Measurements from ENCODE around the gene PLXNA2. TPM values are rescaled to one million over a fixed set of nuclear protein-coding genes. Genes with fewer than 3 reads are reported as not detected.

The PLXNA2 gene
- total RNA-seq, 4 donors from 2014 or later: 17.2 to 29.7 (median 24.6) TPM

DNA sequence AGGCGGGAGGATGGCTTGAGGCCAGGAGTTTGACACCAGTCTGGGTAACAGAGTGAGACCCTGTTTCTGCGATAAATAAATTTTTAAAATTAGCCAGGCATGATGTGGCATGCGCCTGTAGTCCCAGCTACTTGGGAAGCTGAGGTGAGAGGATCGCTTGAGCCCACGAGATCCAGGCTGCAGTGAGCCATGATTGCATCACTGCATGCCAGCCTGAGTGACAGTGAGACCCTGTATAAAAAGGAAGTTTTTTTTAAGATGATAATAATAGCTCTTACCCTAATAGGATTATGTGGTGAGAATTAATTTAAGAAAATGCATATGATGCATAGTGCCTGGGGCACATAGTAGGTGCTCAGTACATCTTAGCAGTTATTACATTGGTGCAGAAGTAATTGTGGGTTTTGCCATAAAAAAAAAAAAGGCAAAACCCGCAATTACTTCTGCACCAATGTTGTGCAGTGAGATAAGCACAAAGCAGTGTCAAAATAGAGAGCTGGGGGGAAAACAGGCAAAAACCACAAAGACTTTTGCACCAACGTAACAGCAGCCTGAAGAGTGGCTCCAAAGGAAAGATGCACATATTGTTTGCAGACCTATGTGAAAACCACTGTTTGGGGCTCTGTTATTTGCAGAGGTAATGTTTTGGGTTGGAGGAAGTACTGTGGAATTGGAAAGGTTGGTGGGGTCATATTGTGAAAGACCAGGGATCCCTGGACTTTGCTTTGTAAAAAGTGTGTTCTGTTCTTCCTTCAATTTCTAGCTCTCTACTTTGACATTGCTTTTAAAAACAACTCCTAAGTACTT lies 72.4 kb downstream of the PLXNA2 start:
- peaks cover 0 to 17% (median 0%) of the 10 kb centered on the region in 4 donors for H3K4me1 ChIP-seq
- H3K27ac ChIP-seq: no peak overlapping the region
- TF ChIP-seq EP300 (IDR thresholded peaks at IDR 0.05): no peak
- no peak for TF ChIP-seq POLR2A (IDR thresholded peaks at IDR 0.05)
- TF ChIP-seq, protein P1, sequence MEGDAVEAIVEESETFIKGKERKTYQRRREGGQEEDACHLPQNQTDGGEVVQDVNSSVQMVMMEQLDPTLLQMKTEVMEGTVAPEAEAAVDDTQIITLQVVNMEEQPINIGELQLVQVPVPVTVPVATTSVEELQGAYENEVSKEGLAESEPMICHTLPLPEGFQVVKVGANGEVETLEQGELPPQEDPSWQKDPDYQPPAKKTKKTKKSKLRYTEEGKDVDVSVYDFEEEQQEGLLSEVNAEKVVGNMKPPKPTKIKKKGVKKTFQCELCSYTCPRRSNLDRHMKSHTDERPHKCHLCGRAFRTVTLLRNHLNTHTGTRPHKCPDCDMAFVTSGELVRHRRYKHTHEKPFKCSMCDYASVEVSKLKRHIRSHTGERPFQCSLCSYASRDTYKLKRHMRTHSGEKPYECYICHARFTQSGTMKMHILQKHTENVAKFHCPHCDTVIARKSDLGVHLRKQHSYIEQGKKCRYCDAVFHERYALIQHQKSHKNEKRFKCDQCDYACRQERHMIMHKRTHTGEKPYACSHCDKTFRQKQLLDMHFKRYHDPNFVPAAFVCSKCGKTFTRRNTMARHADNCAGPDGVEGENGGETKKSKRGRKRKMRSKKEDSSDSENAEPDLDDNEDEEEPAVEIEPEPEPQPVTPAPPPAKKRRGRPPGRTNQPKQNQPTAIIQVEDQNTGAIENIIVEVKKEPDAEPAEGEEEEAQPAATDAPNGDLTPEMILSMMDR (IDR thresholded peaks at IDR 0.05): no peak

DNA sequence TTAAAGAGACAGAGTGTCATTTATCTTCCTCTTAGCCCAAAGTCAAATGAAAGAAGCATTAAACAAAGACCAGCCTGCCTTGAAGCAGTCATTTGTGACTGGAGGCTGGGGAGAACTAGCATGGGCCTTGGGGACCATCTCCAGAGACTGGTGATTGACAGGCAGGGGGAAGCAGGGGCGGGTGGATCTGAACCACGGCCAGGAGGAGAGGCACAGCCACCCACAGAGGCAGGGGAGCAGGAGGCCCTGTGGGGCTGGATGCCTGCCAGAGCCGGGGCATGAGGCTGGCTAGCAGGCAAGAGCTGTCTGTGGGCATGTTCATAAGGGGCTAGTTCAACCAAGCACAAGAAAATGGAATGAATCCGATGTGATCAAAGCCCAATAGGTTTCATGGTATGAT lies 73.9 kb downstream of the PLXNA2 start:
- Histone ChIP-seq H3K4me1 (peaks cover 0 to 19% (median 0%) of the 10 kb centered on the region in 4 donors), H3K36me3 (no peaks in the 10 kb centered on the region), H3K27me3 (no peaks in the 10 kb centered on the region), H3K4me3 (no peak overlapping the region), H3K27ac (no peak overlapping the region), H3K9me3 (no peaks in the 10 kb centered on the region)
- 28 to 31% methylated on average over 4 of the region's 4 CpGs for whole genome bisulfite sequencing, 2 donors
- TF ChIP-seq POLR2A (IDR thresholded peaks at IDR 0.05) (no peak), EP300 (IDR thresholded peaks at IDR 0.05) (no peak)
- TF ChIP-seq, protein P1 (IDR thresholded peaks at IDR 0.05): no peak
- DNase-seq (ENCODE audit: low spot score in 2 of 2): no peak

More for the DNA sequence above, 72.4 kb downstream of the PLXNA2 start:
- Histone ChIP-seq H3K36me3 (no peaks in the 10 kb centered on the region), H3K9me3 (no peaks in the 10 kb centered on the region), H3K27me3 (no peaks in the 10 kb centered on the region), H3K4me3 (no peak overlapping the region)
- WGBS, 2 donors: 90% methylated on average over 7 of the region's 7 CpGs
- no peak for DNase-seq (ENCODE audit: low spot score in 2 of 2)

DNA sequence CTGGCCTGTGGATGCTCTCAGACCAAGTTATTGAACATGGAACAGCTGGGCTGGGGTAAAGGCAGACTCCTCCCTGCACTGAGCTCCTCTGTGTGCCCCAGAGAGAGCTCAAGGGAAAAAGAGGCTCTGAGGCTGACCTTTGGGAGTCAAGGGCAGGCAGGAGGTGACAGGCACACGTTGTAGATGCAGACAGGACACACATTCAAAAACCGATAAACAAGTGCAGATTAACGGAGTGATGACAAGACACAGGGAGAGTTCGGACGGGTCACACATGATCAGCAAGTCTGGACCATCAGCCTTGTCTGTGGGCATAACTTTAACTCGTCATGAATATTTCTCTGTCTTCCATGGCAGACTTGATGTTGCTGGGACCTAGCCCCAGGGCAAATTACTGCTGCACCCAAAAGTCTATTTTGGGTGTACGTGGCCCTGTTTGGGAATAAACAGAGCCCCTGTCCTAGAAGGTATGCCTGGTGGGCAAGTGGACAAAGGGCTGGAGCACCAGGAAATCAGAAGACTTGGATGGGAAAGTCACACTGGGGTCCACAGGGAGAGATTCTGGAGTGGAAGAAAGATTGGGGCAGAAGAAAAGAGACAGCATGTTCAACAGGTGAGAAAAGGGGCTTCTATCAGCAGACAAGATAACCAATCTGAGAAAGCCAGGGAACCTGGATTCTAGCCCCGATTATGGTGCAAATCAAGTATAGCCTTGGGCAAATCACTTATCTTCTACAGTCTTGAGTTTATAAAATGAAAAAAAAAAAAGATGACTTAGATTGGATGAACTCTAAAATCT lies 74.9 kb downstream of the PLXNA2 start:
- no peak for DNase-seq (ENCODE audit: low spot score in 2 of 2)
- WGBS, 2 donors: 77 to 78% methylated on average over 8 of the region's 8 CpGs
- H3K4me1 ChIP-seq: peaks cover 0 to 19% (median 0%) of the 10 kb centered on the region in 4 donors

DNA sequence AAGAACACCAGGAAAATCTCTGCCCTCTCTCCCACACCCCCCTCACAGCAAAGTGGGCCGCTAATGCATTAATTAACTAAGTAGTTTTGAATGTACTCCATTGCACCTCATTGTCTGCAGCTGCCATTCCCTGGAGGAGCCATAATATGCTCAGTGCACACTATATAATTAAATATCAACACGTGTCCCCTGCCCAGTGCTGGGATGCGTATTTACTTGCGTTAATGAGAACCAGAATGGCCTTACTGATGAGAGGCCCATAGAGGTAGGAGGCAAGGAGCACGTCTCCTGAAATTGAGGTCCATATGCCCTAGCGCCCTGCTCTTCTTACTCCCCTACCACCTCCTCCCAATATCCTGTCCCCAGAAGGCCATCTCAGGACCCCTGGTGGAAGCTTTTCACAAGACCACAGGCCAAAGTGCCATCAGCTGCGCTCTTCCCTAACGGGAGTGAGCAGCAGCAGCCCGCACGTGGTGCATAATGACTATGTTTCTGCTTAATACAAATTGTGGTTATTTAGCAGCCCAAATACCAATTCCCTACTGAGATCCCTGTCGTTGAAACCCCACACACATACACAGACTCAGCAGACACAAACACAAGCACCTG lies 76.8 kb downstream of the PLXNA2 start:
- no peaks in the 10 kb centered on the region for H3K36me3 ChIP-seq
- H3K27me3 ChIP-seq: no peaks in the 10 kb centered on the region
- no peaks in the 10 kb centered on the region for H3K9me3 ChIP-seq
- no peak overlapping the region for H3K27ac ChIP-seq
- TF ChIP-seq POLR2A (IDR thresholded peaks at IDR 0.05) (no peak), EP300 (IDR thresholded peaks at IDR 0.05) (no peak)
- TF ChIP-seq, protein P1 (IDR thresholded peaks at IDR 0.05): no peak
- peaks cover 0 to 15% (median 0%) of the 10 kb centered on the region in 4 donors for H3K4me1 ChIP-seq
- H3K4me3 ChIP-seq: no peak overlapping the region
- DNase-seq (ENCODE audit: low spot score in 2 of 2): no peak
- whole genome bisulfite sequencing, 2 donors: 79 to 80% methylated on average over 11 of the region's 11 CpGs

More for the DNA sequence above, 74.9 kb downstream of the PLXNA2 start:
- TF ChIP-seq, protein P1 (IDR thresholded peaks at IDR 0.05): no peak
- no peak for TF ChIP-seq POLR2A (IDR thresholded peaks at IDR 0.05)
- no peak for TF ChIP-seq EP300 (IDR thresholded peaks at IDR 0.05)
- H3K4me3 ChIP-seq: no peak overlapping the region
- H3K9me3 ChIP-seq: no peaks in the 10 kb centered on the region
- no peaks in the 10 kb centered on the region for H3K36me3 ChIP-seq
- no peak overlapping the region for H3K27ac ChIP-seq
- no peaks in the 10 kb centered on the region for H3K27me3 ChIP-seq
